Ramos (cell line): ENCODE data around the gene GRID2.
"Not testable (repeated sequence)": the region's sequence is repeated elsewhere in the genome, so short reads cannot be mapped to it uniquely, and the experiment has no call there.

Experiments used
- in situ Hi-C: fragments of 300-500 bp; cut with MboI; formaldehyde crosslinking; loops from one replicate; pipeline ENCODE4 v1.14.3; 2022; ENCODE audit warnings: low sequenced_read_pairs; ENCODE audit not compliant: unreplicated experiment

GRID2 gene

GRCh38 chr4:92303621-92304027, at the start of gene GRID2:
Gene GRID2 (plus strand): TSS chr4:92303966.
- in situ Hi-C loops = no loop called here

- in situ Hi-C loops = no loop called here
Measured at GRCh38 chr4:92253986-92254671, 49.6 kb upstream of the GRID2 start.

DNA sequence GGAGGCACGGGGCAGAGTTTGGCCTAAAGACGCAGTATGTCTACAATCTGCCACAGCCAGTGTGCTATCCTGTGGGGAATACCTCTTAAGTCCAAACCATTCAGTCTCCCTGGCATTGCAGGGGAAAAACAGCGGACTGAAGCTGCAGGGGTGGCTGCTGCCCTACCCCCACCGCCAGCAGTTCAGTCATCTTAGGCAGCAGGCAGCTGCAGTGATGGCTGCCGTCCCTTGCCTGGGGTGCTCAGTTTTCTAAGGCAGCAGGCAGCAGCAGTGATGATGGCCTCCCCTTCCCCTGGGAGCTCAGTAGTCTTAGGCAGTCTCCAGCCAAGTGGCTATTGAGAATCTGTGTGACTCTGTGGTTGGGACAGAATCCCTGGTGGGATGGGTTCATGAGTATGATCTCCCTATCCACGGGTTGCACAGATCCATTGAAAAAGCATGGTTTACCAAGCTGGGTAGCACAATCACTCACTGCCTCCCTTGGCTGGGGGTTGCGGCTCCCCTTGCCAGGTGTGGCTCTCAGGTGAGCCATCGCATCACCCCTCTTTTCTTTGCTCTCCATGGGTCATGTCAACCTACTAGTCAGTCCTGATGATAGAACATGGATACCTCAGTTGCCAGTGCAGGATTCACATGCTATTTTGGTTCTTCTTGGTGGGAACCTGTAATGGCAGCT, 48.9 kb upstream of the GRID2 start:
- in situ Hi-C loops = no loop called here

DNA sequence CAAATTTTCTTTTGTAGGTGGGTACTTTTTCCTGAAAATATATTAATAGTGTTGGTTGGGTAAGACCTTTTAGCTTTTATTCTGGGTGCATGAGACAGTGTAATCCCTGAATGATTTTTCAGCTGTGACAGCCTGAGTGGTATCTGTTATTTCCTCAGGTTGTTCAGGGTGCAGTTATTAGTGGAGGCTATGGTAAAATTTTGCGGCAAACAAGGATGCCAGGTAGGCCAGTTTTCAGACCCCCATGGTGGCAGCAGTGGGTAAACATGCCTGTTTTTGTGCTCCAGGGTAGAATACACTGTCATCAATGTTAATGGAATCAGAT, 47.9 kb upstream of the GRID2 start:
- in situ Hi-C loops = no loop called here

GRCh38 chr4:92257931-92258857, 45.6 kb upstream of the GRID2 start:
- in situ Hi-C loops = no loop called here

DNA sequence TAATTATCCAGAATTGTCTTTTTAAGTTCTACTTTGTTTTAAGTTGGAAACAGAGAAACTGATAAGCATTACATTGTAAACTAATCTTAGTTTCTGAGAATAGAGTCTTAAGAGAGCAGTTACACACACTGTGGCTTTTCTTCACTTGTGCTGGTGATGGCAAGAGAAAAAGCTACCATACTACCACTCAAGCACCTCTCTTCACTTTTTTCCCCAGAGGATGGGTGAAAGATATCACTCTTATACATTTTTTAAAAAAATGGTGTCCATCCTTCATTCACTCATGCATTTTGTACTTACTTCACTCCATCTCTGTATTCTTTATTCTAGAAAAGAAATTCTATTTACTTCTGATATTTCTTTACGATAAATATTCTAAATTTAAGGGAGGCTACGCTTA, 42.5 kb upstream of the GRID2 start:
- in situ Hi-C loops = no loop called here

DNA sequence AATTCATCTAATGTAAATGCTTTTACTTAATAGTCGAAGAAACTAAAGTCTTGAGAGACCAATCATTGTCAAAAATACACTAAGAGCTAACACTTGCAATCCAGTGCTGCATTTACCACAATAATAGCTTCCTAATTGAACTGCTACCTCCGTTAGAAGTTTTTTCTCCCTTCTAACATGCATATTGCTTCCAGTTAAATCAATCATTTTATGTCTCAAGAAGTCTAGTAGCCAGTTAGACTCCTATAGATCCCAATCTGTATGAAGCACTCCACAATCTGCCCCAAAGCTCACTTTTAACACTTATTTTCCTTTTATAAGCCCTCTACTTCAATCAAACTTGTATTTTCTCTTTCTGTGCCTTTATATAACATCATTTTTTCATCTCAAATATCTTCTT, 41.4 kb upstream of the GRID2 start:
- in situ Hi-C loops = no loop called here

DNA sequence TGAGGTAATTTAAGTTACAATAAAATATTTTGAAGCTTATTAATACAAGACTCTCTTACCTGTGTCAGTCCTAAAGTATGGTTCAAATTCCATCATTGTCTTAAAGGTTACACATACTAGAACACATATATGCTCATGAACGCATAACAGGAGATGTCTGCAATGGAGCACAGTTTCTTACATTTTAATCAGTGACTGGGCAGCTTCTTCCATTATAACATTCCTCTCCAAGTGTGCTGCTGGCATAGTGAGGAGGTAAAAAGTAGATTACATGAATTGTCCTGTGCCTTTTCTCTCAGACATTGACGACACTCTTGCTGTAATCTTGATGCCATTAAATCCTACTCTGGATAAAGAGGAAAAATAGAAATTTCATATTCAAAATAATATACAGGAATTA, 40.8 kb upstream of the GRID2 start:
- in situ Hi-C loops = no loop called here

DNA sequence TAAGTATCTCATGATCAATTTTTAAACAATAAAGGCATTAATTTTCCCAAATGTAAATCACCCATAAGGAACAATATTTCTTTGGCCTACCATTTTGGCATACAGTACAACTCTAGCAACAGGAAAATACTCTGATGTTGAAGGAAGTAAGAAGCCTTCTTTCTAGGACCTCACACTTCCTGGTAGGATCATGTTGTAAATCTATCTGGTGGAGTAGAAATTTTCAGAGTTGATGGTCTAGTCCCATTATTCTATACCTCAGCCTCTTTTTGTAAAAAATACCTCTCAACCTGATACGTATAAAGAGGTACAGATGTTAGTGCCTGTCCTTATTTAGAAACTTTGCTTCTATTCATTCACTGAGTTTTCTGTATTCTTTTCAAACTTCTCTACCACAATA, 40.2 kb upstream of the GRID2 start:
- in situ Hi-C loops = no loop called here

- in situ Hi-C loops = no loop called here
Measured at GRCh38 chr4:92264163-92264562, 39.6 kb upstream of the GRID2 start.

GRCh38 chr4:92265021-92265420, 38.7 kb upstream of the GRID2 start:
- in situ Hi-C loops = no loop called here

DNA sequence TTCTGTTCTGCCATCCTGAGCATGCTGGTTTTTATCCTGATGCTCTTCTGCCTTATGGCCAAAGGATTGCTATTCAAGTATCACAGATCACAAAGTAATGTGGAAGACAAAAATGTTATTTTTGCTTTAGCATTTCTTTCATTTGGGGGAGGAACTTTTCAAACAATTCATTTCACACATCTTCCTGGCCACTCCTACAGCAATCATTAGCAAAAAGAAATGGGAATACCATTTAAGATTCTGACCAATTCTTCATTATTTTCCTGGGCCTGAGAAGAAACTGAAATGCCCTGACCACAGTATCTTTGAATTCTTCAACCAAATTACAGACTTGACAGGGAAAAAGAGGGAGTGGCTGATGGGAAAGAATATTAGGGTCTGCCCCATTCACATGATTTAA, 38.0 kb upstream of the GRID2 start:
- in situ Hi-C loops = no loop called here

DNA sequence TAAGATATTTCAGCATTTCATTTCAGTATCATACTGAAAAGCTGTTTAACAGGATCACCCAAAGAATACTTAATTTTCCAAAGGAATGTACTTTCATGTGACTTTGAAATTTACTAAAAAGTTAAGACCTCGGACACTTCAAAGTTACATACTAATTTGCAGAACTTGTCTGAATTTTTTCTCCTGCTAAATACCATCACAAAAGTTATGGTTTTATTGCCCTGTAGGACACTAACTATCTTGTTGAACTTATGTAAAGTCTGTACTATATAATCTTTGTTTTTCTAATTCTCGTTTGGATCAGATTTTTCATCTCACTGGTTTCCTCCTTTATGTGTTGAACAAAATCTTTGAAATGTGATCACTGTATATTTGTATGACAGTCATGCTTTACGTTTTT, 37.2 kb upstream of the GRID2 start:
- in situ Hi-C loops = no loop called here

DNA sequence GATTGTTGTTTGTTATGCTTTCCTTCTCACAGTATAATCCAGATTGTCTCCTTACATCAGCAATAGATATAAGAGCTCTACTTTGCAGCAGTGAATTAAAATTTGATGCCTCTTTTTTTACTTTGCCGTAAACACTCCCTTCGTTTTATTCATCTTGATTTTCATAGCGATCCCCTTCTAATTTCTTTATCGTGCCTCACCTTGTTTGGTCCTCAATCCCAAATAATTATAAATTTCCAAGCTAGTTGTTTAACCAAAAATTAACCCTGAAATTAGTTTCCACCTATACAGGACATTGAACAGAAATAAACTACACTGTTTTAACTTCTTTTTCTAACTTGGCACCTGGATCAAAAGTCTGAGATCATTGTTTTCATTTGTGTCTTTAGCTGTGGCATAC, 35.1 kb upstream of the GRID2 start:
- in situ Hi-C loops = no loop called here

- in situ Hi-C loops = no loop called here
Measured at GRCh38 chr4:92270908-92271307, 32.9 kb upstream of the GRID2 start.

- in situ Hi-C loops = not testable (repeated sequence)
Measured at GRCh38 chr4:92271551-92271950, 32.2 kb upstream of the GRID2 start.

- in situ Hi-C loops = not testable (repeated sequence)
Measured at GRCh38 chr4:92277057-92277881, 26.5 kb upstream of the GRID2 start.

GRCh38 chr4:92279296-92279695, 24.5 kb upstream of the GRID2 start:
- in situ Hi-C loops = no loop called here

DNA sequence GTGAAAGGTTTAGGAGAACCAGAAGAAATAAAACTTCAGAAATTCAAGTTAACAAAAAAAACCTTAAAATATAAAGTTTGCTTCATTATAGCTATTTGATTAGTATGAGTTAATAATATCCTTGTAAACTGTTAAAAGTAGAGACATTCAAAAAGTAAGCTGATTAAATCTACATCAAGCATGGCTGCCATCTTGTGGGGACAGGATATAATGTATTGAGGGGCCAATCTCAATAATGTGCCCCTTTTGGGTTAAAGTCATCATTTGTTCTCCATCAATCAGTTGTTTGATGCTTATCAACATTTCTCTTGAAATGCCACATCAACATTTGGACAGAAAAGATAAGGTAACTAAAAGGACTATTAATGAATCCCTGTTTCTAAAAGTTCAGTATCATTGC, 4.6 kb upstream of the GRID2 start:
- in situ Hi-C loops = no loop called here

- in situ Hi-C loops = no loop called here
Measured at GRCh38 chr4:92304121-92304520, 355 bp downstream of the GRID2 start.
